ENCODE data around the gene CFAP61. TPM values are rescaled to one million over a fixed set of nuclear protein-coding genes. Genes with fewer than 3 reads are reported as not detected.

The CFAP61 gene
- total and polyA plus RNA-seq, 9 of the 15 experiments (the other 6 are each of a cell fraction or from before 2014, with no cell fraction given), result 0.11 TPM; not detected in 8

GRCh38 chr20:20272686-20273085 is 220.4 kb downstream of the CFAP61 start:
- BruUV-seq (replicated peaks), result no TSS peak
- TF ChIP-seq ZNF639 (CRISPR knock-in tag; conservative IDR thresholded peaks at IDR 0.05 in 1 of 2, IDR thresholded peaks at IDR 0.05 in 1 of 2), result no peak
- TF ChIP-seq ZNF184 (CRISPR knock-in tag; IDR thresholded peaks at IDR 0.05), result no peak
- no peak for TF ChIP-seq PHB2 (IDR thresholded peaks at IDR 0.05; ENCODE audit: low read depth)
- no peak for TF ChIP-seq ZBTB7A (IDR thresholded peaks at IDR 0.05; ENCODE audit: borderline replicate concordance, control insufficient read depth, low read depth, low read length)
- TF ChIP-seq ETS1 (conservative IDR thresholded peaks at IDR 0.05; ENCODE audit: control insufficient read depth, low read depth, low read length), result no peak
- TF ChIP-seq FOXA3 (CRISPR knock-in tag; conservative IDR thresholded peaks at IDR 0.05 in 1 of 2, IDR thresholded peaks at IDR 0.05 in 1 of 2), result no peak
- TF ChIP-seq CXXC5 (CRISPR knock-in tag; IDR thresholded peaks at IDR 0.05), result no peak
- TF ChIP-seq SFPQ (IDR thresholded peaks at IDR 0.05; ENCODE audit: low read depth, low read length), result no peak
- TF ChIP-seq DLX4 (CRISPR knock-in tag; IDR thresholded peaks at IDR 0.05), result no peak
- no peak for TF ChIP-seq KDM1A (IDR thresholded peaks at IDR 0.05)
- no peak for TF ChIP-seq HNRNPLL (IDR thresholded peaks at IDR 0.05; ENCODE audit: low read depth, low read length, poor library complexity, severe bottlenecking)
- TF ChIP-seq ZNF324 (CRISPR knock-in tag; IDR thresholded peaks at IDR 0.05), result no peak

More at GRCh38 chr20:20272686-20273085, 220.4 kb downstream of the CFAP61 start:
- in situ Hi-C loops (cut with MboI) (no loop called here), intact Hi-C loops (cut with micrococcal nuclease) (no loop called here)
- POLR2A ChIA-PET, result no interaction called here
- ATAC-seq, result no peak
- H3K9ac ChIP-seq (ENCODE audit: insufficient read depth in 1 of 2, low read depth in 2 of 2, low read length in 2 of 2), result no peak overlapping the region
- no peaks in the 10 kb centered on the region for H3K9me1 ChIP-seq (ENCODE audit: control insufficient read depth, insufficient read depth, low read length)
- CTCF ChIA-PET (ENCODE audit: low intra/inter-chr PET ratio), result no interaction called here
- no peaks in the 10 kb centered on the region for H3K79me2 ChIP-seq (ENCODE audit: control insufficient read depth, insufficient read depth, low read length)
- H3K36me3 ChIP-seq (ENCODE audit: control insufficient read depth, insufficient read depth, low read length), result no peaks in the 10 kb centered on the region
- H4K20me1 ChIP-seq (replicated peaks; ENCODE audit: control insufficient read depth, insufficient read depth, low read length), result no peaks in the 10 kb centered on the region
- 0% methylated on average over 3 of the region's 4 CpGs for WGBS (ENCODE audit: insufficient coverage, low coverage, missing lambda C conversion rate)
- H3K4me2 ChIP-seq (ENCODE audit: insufficient read depth, low read length), result no peak overlapping the region
- peaks cover 0 to 11% of the 10 kb centered on the region in 2 experiments; a peak in 2 of 5 replicates for H3K27me3 ChIP-seq (ENCODE audit: control insufficient read depth in 2 of 2, insufficient read depth in 2 of 2, low read length in 2 of 2)
- DNase-seq (ENCODE audit: extremely low read depth in 1 of 4, low spot score in 3 of 4), result no peak
- H3K9me3 ChIP-seq (replicated peaks; ENCODE audit: control insufficient read depth, insufficient read depth, low read depth, low read length), result no peaks in the 10 kb centered on the region
- no peak overlapping the region for H3K27ac ChIP-seq (ENCODE audit: extremely low read depth, low read depth, low read length)
- no peaks in the 10 kb centered on the region for H3K4me1 ChIP-seq (replicated peaks in 1 of 2; ENCODE audit: control insufficient read depth in 2 of 2, insufficient read depth in 2 of 2, low read length in 2 of 2)
- no peak for FAIRE-seq
- no peak overlapping the region for H2AFZ ChIP-seq (ENCODE audit: low read depth, low read length)
- H3K4me3 ChIP-seq, result no peak overlapping the region
